Activated naive CD4-positive, alpha-beta T cell treated with anti-CD3 and anti-CD28 coated beads, Interleukin-2, amount 10 ng/mL, durations not matched to agents 5 hours and 36 hours (primary cell): Measurements from ENCODE around the gene KRT78. TPM values are rescaled to one million over a fixed set of nuclear protein-coding genes. Genes with fewer than 3 reads are reported as not detected.

ENCODE experiments used
- total RNA-seq, 2 experiments: library from RNA; stranded (reverse); gene quantifications; one replicate each; pipeline ENCODE4 v1.2.3, GENCODE V29; 2021

Gene KRT78, protein sequence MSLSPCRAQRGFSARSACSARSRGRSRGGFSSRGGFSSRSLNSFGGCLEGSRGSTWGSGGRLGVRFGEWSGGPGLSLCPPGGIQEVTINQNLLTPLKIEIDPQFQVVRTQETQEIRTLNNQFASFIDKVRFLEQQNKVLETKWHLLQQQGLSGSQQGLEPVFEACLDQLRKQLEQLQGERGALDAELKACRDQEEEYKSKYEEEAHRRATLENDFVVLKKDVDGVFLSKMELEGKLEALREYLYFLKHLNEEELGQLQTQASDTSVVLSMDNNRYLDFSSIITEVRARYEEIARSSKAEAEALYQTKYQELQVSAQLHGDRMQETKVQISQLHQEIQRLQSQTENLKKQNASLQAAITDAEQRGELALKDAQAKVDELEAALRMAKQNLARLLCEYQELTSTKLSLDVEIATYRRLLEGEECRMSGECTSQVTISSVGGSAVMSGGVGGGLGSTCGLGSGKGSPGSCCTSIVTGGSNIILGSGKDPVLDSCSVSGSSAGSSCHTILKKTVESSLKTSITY
- total RNA-seq, result not detected

DNA sequence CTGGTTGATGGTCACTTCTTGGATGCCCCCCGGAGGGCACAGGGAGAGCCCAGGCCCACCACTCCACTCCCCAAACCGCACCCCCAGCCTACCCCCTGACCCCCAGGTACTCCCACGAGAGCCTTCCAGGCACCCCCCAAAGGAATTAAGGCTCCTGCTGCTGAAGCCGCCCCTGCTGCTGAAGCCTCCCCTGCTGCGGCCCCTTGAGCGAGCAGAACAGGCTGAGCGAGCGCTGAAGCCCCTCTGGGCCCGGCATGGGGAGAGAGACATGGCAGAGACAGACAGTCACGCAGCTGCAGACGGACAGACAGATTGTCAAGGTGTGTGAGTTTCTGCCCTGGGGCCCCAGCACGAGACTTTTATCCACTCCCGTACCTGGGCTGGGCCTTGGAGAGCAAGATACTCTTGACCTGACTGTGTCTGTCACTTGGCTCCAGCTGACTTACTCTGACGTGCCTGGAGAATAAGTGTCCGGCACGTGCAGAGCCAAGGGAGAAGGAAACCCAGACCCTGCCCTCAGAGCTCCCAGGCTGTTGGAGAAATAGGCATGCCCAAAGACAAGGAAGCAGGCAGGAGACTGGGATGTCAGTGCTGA is at the start of gene KRT78:
Gene KRT78, minus strand, starts transcription at position 334 of the 595 bp plus-strand sequence. Its CDS starts 64 bp downstream, at position 270.

DNA sequence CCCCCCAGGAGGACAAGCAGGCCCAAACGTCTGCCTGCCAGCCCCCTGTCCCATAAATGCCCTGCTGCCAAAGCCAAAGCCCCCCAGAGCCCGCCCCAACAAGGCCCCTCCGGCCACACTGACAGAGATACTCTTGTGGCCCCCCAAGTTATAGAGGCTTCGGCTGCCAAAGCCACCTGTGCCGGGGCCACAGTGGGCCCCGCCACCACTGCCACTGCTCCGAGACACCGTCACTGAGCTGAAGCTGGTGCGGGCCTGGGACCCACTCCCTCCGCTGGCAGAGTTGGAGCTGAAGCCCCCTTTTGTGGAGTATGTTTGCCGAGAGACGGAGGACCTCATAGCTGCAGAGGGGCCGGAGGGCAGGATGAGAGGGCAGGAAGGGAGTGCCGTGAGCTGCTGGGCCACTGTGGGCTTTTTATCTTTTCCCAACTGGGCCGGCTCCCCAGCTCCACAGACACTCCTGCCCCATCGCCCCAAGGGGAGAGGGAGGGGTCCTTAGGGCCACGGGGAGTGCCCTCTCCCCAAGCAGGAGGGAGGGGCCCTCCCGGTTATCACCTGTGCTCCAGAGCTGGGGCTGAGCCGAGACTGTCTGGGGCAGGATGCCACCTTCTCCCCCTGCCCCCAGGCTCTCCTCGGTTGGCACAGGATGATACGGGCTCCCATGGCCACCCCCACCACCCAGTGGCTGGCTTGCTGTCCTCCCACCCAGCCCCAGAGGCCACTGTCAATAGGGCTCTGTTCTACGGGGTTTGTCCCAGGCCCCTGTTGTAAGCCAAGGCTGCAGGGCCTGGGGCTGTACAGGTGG is 14.7 kb downstream of the KRT78 start, which contains the start of gene KRT79:
Gene KRT79, minus strand, starts transcription at position 390 of the 805 bp plus-strand sequence. Its CDS starts 51 bp downstream, at position 339.

DNA sequence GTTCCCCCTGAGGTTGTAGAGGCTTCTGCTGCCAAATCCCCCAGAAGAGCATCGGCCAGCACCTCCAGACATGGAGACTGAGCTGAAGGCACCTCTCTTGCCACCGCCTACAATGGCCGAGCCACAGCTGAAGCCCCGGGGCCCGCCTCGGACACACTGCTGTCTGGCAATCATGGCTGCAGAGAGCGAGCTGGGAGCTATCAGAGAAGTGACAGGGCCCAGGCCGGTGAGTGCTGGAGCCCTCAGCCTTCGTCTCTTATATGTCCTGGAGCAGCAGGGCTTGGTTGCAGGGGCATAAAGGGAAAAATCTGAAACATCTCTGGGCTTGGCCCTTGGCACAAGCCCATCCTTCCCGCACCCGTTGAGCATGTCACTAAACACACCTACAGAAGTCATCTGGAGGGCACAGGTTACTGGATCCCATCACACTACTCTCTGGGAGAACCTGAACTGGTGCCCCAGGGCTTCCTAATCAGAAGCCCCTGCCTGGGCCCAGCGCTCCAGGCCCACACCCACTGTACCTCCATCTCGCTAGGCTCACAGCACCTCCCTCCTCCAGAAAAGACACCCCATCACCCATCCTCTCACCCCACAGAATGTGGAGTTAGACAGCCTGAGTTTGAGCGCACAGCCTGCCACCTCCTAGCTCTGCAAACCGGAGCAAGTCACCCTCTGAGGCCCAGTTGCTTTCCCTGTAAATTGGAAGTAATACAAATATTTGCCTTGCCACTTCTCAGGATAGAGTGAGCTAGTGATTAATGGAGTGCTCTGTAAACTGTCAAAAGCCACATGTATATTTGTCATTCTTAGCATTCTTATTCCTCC is 34.7 kb downstream of the KRT78 start, which contains the start of gene KRT4:
Gene KRT4, minus strand, starts transcription at position 232 of the 825 bp plus-strand sequence. Its CDS starts 58 bp downstream, at position 174.

DNA sequence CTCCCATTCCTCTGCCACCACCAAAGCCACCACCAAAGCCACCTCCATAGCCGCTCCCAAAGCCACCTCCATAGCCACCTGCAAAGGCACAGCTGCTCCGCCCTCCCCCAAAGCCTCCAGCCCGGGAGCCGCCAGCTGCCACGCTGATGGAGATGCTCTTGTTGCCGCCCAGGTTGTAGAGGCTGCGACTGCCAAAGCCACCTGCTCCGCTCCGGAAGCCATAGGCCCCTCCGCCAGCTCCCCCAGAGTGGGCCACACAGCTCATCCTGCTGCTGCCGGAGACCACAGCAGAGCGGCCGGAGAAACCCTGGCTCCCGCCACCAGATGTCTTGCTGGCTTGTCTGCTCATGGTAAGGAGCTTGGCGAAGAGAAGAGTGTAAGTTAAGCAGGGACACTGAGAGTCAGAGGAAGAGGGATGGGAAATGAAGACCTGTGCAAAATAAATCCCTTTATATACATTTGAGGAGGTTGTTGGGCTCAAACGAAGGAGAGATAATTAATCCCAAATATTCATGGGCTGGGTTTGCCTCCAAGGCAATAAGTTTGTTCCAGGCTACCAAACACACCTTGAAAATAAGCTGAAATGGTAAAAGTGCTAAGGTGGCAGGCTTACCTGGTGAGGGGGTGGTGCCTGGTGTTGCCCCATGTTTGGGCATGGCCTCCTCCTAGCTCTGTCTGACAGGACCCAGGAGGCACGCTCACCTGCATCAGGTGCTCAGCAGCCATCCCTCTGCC is 52.9 kb downstream of the KRT78 start, which contains the start of gene KRT3:
Gene KRT3, minus strand, starts transcription at position 424 of the 735 bp plus-strand sequence. Its CDS starts 75 bp downstream, at position 349.

Other genes starting within 250 kb of the KRT78 start
- gene KRT72, start 247.5 kb downstream of the KRT78 start, total RNA-seq, result 1 to 10 TPM; 5.4 to 5.6 TPM
- gene KRT73, start 230.4 kb downstream of the KRT78 start, total RNA-seq, result 1 to 10 TPM; 3.7 to 4.5 TPM
- under 1 TPM in 1 of 2 experiments, not detected in 1; 0.24 TPM for gene KRT2, start 196.8 kb downstream of the KRT78 start, total RNA-seq
- not detected for gene KRT1, start 168.6 kb downstream of the KRT78 start, total RNA-seq
- not detected for gene KRT77, start 145.5 kb downstream of the KRT78 start, total RNA-seq
- gene KRT76, start 71.6 kb downstream of the KRT78 start, total RNA-seq, result not detected
- gene KRT3, start 52.9 kb downstream of the KRT78 start, total RNA-seq, result not detected
- not detected for gene KRT4, start 34.9 kb downstream of the KRT78 start, total RNA-seq
- gene KRT79, start 14.7 kb downstream of the KRT78 start, total RNA-seq, result not detected
- gene KRT8, start 56.1 kb upstream of the KRT78 start, total RNA-seq, result not detected
- 1 to 10 TPM; 1.6 to 2.0 TPM for gene KRT18, start 100.1 kb upstream of the KRT78 start, total RNA-seq
- gene EIF4B, start 157.5 kb upstream of the KRT78 start, total RNA-seq, result 100 to 1,000 TPM; 551 to 607 TPM
- gene TNS2, start 201.1 kb upstream of the KRT78 start, total RNA-seq, result 1 to 10 TPM; 1.6 to 1.9 TPM
- 10 to 100 TPM; 24.3 to 25.5 TPM for gene SPRYD3, start 230.4 kb upstream of the KRT78 start, total RNA-seq
- under 1 TPM in 1 of 2 experiments, not detected in 1; 0.55 TPM for gene IGFBP6, start 248.7 kb upstream of the KRT78 start, total RNA-seq